ENCODE data around the gene RYR2.

Gene RYR2

DNA sequence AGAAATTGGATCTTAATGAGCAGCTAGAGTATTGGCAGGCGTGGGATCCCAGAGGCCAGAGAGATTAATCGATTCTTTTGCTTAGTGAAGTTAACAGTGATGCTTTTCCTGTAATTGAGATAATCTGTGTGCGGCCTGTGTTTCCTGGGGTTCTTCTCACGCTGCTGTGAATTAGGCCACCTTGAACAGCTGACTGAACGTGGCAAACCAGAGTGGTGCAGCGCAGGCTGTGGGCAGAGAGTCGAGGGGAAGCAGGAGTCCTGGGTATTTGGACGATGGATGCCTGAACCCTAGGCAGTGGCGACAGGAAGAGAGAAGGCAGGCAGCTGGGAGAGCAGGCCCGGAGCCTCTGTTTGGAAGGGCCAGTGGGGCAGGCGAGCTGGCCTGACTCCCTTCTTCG is 51.7 kb downstream of the RYR2 start:
- no peak overlapping the region for H3K4me3 ChIP-seq (ENCODE audit: low read depth, low read length)
- no peak for DNase-seq (ENCODE audit: low read depth)
- TF ChIP-seq, protein P1, sequence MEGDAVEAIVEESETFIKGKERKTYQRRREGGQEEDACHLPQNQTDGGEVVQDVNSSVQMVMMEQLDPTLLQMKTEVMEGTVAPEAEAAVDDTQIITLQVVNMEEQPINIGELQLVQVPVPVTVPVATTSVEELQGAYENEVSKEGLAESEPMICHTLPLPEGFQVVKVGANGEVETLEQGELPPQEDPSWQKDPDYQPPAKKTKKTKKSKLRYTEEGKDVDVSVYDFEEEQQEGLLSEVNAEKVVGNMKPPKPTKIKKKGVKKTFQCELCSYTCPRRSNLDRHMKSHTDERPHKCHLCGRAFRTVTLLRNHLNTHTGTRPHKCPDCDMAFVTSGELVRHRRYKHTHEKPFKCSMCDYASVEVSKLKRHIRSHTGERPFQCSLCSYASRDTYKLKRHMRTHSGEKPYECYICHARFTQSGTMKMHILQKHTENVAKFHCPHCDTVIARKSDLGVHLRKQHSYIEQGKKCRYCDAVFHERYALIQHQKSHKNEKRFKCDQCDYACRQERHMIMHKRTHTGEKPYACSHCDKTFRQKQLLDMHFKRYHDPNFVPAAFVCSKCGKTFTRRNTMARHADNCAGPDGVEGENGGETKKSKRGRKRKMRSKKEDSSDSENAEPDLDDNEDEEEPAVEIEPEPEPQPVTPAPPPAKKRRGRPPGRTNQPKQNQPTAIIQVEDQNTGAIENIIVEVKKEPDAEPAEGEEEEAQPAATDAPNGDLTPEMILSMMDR (IDR thresholded peaks at IDR 0.05; ENCODE audit: control insufficient read depth, extremely low read depth, insufficient read depth), result no peak

DNA sequence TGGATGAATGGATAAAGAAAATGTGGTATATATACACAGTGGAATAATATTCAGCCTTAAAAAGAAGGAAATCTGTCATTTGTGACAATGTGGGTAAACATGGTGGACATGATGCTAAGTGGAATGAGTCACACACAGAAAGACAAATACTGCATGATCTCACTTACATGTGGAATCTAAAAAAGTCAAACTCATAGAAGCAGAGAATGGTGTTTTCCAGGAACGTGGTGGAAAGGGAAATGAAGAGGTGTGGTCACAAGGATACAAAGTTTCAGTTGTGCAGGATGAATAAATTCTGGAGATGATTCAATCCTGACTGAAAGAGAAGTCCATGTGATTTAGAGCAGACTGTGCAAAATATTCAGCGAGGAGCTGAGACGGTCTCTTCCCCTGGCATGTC is 56.6 kb downstream of the RYR2 start:
- TF ChIP-seq, protein P1 (IDR thresholded peaks at IDR 0.05; ENCODE audit: control insufficient read depth, extremely low read depth, insufficient read depth), result no peak
- H3K4me3 ChIP-seq (ENCODE audit: low read depth, low read length), result no peak overlapping the region
- no peak for DNase-seq (ENCODE audit: low read depth)

DNA sequence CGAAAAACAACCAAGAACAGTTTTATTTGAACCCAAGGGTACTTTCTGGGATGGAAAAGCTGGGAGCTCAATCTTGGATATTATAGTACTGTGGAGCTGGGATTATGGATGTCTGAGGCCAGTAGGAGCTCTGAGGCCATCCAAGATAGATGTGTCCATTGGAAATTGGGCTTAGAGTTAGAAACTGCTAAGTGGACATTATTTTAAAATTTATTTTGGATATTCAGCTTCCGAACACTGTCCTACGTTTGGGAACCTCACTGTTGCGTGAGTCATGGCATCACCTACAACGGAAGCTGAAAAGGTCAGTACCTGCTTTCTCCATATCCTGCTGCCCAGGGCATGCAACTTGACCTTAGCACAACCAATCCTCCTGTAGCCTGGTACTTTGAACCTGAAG is 61.0 kb downstream of the RYR2 start:
- no peak for DNase-seq (ENCODE audit: low read depth)
- TF ChIP-seq, protein P1 (IDR thresholded peaks at IDR 0.05; ENCODE audit: control insufficient read depth, extremely low read depth, insufficient read depth), result no peak
- no peak overlapping the region for H3K4me3 ChIP-seq (ENCODE audit: low read depth, low read length)

DNA sequence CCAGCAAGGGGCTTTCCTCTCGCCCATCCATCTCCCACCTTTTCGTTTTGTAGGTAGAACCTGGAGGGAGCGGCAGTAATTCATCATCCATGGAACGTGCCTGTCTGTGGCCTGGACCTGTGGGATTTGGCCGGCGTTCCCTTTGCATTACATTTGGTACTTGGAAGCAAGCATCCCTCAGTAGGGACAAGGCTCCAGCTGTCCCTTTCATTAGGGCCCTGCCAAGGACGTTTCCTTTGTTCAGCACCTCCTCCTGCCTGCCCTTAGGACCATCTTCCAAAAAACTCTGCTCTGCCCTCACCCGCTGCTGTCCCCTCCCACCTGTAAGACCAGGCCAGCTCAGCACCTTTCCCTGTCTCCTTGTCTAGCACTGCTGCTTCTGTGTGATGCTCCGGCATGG is 62.1 kb downstream of the RYR2 start:
- TF ChIP-seq, protein P1 (IDR thresholded peaks at IDR 0.05; ENCODE audit: control insufficient read depth, extremely low read depth, insufficient read depth), result no peak
- no peak for DNase-seq (ENCODE audit: low read depth)
- no peak overlapping the region for H3K4me3 ChIP-seq (ENCODE audit: low read depth, low read length)

GRCh38 chr1:237105826-237106225 is 63.8 kb downstream of the RYR2 start:
- TF ChIP-seq, protein P1 (IDR thresholded peaks at IDR 0.05; ENCODE audit: control insufficient read depth, extremely low read depth, insufficient read depth), result no peak
- no peak for DNase-seq (ENCODE audit: low read depth)
- no peak overlapping the region for H3K4me3 ChIP-seq (ENCODE audit: low read depth, low read length)

DNA sequence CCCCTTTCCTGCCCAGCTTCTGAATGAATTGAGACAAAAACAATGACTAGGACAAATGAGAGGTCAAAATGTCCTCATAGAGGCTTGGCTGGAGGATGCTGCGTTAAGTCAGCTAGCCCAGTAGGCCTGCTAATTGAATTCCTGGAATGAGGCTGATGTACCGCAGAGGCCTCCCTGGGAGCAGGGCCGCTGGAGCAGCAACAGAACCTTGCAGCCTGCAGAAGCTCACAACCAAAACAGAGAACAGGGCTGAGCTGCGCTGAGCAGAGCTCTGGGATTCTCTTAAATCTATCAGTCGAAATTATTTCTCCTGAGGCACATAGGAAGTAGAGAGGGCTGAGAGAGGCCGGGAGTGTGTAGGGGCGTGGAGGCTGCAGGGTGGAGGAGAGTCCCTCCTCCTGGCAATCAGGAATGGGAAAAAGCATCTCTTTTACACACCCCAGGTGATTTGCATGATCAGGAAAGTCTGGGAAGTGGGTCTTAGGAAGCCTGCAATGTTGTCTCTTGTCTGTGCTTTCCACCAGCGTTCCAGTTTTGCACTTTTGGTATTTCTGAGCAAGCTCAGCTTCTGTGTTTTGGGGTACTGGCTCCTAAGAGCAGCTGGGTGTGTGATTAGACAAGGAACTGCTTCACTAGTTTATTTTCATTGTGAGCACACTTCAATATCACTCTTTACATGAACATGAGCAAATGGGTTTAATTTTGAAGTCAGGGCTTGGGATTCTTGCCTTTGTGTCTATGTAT is 66.5 kb downstream of the RYR2 start:
- TF ChIP-seq, protein P1 (IDR thresholded peaks at IDR 0.05; ENCODE audit: control insufficient read depth, extremely low read depth, insufficient read depth), result no peak
- DNase-seq (ENCODE audit: low read depth), result no peak
- no peak overlapping the region for H3K4me3 ChIP-seq (ENCODE audit: low read depth, low read length)

GRCh38 chr1:237111807-237112206 is 69.8 kb downstream of the RYR2 start:
- no peak for DNase-seq (ENCODE audit: low read depth)
- TF ChIP-seq, protein P1 (IDR thresholded peaks at IDR 0.05; ENCODE audit: control insufficient read depth, extremely low read depth, insufficient read depth), result no peak
- H3K4me3 ChIP-seq (ENCODE audit: low read depth, low read length), result no peak overlapping the region
